Activated CD4-positive, CD25-positive, alpha-beta regulatory T cell treated with anti-CD3 and anti-CD28 coated beads, Interleukin-2, amount 50 U/mL, for 24 hours (primary cell): ENCODE results near the gene MLXIP.

Experiments used
- ATAC-seq, 2 donors: fragments of 150-1000 bp; cut with Tn5 transposase; one replicate each; pipeline ENCODE4 v1.10.0; 2021; ENCODE audit warnings: mild to moderate bottlenecking in 1 of 2, moderate library complexity in 1 of 2

MLXIP gene

DNA sequence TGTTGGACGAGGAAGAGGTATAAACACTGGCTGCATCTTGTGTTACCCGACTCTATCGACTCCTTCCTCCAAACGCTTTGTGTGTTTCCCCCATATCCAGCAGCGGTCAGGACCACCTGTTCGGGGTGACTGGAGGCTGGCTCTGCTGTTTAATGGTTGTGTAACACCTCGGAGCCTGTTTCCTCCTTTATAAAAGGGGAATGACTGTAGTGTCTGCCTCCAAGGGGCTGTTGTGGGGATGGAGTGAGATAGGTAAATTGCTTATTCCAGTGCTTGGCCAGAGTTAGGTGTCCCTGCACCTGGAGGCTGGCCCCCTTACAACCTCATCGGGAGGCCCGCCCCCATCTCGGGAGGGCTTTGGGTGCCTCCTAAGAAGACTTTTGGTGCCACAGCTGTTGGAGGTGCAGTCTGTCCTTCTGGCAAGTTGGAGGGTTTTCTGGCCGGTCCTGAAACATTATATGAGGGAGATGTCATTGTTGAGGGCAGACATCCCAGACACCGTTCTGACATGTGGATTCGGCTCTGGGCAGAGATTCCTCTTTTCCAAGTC is 1.1 kb downstream of the MLXIP start:
- no peak for ATAC-seq

- no peak for ATAC-seq
Observed at GRCh38 chr12:122080149-122081082, 1.9 kb downstream of the MLXIP start.

- peak; percentile 36 to 45 for ATAC-seq
Observed at GRCh38 chr12:122081083-122081696, 2.6 kb downstream of the MLXIP start.

DNA sequence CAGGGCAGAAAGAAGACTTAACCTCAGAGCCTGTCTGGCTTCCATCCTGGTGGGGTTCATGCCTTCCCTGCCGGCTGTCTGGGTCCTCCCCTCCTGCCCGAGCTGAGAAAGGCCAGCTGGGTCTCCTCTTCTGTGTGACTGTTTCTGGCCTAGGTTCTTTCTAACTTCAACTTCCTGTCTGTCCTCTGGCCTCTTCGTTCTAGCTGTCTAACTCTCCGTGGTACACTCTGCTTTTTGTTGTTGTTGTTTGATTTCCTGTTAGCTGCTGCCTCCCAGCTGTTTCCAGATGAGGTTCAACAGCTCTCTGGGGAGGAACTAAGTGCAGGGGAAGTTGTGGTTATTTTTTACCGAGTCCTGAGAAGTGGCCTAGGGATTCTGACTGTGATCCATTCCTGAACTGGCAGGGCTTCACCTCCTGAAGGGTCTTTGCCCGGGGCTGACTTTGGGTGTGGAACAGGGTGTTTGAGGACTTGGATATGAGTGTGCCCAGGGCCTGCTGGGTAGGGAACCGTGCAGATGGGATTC is 3.2 kb downstream of the MLXIP start:
- no peak for ATAC-seq

GRCh38 chr12:122082621-122083356 is 4.2 kb downstream of the MLXIP start:
- no peak for ATAC-seq

GRCh38 chr12:122084857-122085405 is 6.4 kb downstream of the MLXIP start:
- no peak for ATAC-seq

- no peak for ATAC-seq
Observed at GRCh38 chr12:122085591-122085990, 7.0 kb downstream of the MLXIP start.

DNA sequence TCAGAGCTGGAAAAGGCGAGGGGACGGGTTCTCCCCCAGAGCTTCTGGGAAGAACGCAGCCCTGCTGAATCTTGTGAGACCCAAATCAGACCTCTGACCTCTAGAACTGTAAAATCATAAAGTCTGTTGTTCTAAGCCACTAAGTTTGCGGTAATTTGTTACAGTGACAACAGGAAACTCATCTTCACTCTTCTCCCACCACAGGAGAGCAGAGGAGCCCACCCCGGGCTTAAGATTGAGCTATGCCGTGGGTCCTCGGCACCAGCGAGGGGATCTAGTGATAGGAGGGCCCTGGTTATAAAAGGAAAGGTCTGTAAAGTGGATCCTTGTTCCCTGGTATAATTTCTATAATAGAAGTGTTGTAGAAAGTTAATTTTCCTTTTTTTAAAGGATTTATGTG is 7.6 kb downstream of the MLXIP start:
- ATAC-seq = no peak

DNA sequence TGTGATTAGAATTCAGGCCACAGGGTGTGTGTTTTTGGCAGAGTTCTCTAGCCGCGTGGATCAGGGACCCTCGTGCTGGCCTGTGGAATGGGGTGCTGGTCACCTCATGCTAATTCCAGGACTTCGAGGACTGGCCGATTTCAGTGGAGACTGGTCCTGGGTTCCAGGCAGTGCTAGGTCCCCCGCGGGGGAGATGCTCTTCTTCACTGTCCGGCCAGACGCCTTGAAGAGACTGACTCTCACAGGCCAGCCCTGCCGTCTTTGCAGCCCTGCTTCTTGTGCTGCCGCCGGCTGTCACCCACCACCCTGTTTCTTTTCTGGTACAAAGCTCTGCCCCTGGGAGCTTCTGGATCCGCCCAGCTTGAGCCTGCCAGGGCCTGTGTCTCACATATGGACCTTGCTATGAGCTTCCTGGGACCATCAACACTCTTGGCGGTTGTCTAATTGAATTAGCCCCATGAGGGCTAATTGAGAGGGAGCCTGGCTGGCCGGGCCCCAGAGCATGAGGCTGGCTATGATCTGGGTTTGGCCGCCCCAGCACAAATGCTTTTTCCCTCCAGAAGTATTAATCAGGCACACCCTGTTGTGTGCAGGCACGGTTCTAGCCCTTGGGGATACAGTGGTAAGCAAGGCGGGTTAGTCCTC is 8.2 kb downstream of the MLXIP start:
- ATAC-seq = no peak

- no peak for ATAC-seq
Observed at GRCh38 chr12:122087431-122088178, 9.0 kb downstream of the MLXIP start.

DNA sequence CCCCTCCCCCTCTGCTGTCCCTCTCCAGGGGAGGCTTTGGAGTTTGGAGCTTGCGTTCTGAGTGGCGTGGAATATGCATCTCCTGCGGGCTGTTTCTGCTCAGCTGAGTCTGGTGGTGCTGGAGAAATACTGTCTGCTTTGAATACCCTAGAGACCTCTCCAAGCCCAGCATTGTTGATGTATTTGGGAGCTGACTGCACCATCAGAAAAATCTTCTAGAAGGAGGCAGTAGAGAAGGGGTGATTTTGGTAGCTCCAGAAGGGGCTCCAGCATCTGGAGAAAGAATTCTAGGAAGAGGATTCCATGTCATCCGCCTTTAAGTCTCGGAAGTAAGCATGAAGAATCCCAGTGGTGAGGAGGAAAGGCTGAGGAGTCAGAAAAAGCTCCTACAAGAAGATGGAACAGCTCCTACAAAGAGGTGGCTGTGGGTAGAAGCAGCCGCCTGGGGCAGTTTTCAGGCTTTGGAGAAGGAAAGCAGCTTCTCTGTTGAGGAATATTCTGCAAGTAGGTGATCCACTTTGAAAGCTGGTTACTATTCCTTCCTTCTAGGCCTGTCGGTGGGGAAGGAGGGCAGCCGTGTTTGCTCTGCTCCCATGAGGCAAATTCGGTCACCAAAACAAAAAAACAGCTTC is 9.7 kb downstream of the MLXIP start:
- no peak for ATAC-seq

DNA sequence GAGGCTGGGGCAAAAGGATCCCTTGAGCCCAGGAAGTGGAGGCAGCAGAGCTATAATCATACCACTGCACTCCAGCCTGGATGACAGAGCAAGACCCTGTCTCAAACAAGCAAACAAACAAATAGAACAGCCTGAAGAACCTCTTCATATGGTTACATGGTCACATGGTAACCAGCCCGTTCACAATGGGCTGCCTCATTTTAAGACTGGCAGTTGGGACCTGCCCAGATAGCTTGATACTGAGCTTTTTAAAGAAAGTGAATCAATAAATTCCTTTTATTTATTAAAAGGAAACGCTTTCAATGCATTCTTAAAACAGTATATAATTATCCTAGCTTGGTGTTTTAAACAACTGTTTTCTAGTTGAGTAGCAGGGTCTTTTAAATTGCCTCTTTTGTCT is 10.5 kb downstream of the MLXIP start:
- no peak for ATAC-seq

- ATAC-seq = no peak
Observed at GRCh38 chr12:122090759-122091515, 12.4 kb downstream of the MLXIP start.

DNA sequence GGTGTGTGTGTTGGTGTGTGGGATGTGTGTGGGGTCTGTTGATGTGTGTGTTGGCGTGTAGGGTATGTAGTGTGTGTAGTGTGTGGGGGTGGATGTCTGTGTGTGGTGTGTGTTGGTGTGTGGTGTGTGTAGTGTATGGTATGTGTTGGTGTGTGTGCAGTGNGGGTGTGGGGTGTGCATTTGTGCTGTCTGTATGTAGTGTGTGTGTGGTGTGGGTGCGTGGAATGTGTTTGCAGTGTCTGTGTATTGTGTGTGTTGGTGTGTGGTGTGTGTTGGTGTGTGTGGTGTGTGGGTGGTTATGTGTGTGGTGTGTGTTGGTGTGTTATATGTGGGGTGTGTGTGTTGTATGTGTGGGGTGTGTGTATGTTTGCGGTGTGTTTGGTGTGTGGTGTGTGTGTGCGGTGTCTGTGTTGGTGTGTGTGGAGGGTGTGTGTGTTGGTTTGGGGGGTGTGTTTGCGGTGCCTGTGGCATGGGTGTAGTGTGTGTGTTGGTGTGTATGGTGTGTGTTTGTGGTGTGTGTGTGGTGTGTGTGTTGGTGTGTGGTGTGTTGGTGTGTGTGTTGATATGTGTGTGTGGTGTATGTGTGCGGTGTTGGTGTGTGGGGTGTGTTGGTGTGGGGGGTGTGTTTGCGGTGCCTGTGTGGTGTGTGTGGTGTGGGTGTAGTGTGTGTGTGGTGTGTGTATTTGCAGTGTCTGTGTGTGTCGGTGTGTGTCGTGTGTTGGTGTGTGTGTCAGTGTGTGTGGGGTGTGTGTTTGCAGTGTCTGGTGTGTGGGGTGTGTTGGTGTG is 14.7 kb downstream of the MLXIP start:
- no peak for ATAC-seq

DNA sequence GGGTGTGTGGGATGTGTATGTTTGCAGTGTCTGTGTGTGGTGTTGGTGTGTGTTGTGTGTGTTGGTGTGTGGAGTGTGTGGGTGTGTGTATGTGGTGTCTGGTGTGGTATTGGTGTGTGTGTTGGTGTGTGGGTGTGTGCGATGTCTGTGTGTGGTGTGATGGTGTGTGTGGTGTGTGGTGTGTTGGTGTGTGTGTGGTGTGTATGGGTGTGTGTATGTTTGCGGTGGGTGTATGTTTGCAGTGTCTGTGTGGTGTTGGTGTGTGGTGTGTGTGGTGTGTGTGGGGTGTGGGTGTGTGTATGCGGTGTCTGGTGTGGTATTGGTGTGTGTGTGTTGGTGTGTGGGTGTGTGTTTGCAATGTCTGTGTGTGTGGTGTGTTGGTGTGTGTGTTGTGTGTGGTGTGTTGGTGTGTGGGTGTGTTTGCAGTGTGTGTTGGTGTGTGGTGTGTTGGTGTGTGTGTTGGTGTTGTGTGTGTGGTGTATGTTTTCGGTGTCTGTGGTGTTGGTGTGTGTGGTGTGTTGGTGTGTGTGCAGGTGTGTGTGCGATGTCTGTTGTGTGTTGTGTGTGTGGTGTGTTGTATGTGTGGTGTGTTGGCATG is 15.7 kb downstream of the MLXIP start:
- ATAC-seq = no peak

GRCh38 chr12:122094735-122095631 is 16.4 kb downstream of the MLXIP start:
- ATAC-seq = no peak

DNA sequence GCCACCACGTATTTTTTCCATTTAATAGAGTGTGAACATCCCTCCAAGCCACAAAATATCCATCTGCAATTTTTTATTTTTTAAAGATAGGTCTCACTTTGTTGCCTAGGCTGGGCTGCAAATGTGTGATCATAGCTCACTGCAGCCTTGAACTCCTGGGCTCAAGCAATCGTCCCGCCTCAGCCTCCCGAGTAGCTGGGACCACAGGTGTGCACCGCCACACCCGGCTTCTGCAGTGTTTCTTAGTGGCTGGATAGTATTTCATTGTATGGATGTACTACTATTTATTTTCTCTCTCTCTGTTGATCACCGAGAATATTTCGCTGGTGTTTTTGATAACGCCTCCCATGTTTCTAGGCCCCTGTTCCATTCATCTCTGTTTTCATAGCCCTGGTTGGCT is 17.5 kb downstream of the MLXIP start:
- no peak for ATAC-seq
